Esophagus muscularis mucosa (tissue), 4 donors: ENCODE data around the gene TC2N.

Experiments used
- CTCF ChIP-seq, 3 experiments: fragments of 200-600 bp in 2 of 3; fragments of 450-650 bp in 1 of 3; sonication (generic) in 2 of 3; IDR thresholded peaks; one replicate each; pipeline ENCODE4 v1.5.1; 2017 to 2019; ENCODE audit warnings: antibody characterized with exemption in 3 of 3, mild to moderate bottlenecking in 2 of 3, moderate library complexity in 1 of 3
- EP300 ChIP-seq: sonication (generic); formaldehyde crosslinking; IDR thresholded peaks from one replicate; pipeline ENCODE4 v1.6.1; 2017; ENCODE audit warnings: antibody characterized with exemption
- POLR2A ChIP-seq: fragments of 450-650 bp; IDR thresholded peaks from one replicate; pipeline ENCODE4 v1.6.1; 2017; ENCODE audit warnings: antibody characterized with exemption, moderate library complexity, mild to moderate bottlenecking, low read depth
- POLR2AphosphoS5 ChIP-seq, 2 donors: sonication (generic); formaldehyde crosslinking; IDR thresholded peaks; one replicate each; pipeline ENCODE4 v1.6.1; 2017; ENCODE audit warnings: antibody characterized with exemption in 2 of 2

DNA sequence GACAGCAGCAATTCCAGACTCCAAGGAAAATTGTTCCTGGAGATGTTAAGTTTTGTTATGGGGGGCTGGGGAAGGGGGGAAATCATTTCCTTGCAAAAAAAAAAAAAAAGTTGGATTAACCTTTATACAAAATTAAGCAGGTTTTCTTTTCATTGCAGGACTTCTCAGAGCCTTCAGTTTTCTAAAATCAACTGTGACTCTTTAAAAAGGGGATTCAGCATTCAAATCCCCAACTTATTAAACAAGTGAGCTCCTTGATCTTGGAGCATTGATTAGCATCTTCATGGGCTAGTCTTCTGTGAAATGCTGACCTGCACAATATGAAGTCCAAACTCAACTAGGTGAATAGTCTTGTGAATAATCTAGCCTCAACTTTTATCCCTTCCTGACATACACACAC is 7.1 kb downstream of the TC2N start:
- TF ChIP-seq CTCF (IDR thresholded peaks at IDR 0.05) (no peak), POLR2AphosphoS5 (IDR thresholded peaks at IDR 0.05) (no peak), POLR2A (no peak), EP300 (no peak)
